T-helper 1 cell treated with Interleukin-12 subunit alpha and Interleukin-12 subunit beta and Interleukin-4 antibody, amounts not matched to agents 30 μg/mL and 1 μg/mL, for 36 hours (primary cell): ENCODE data around the gene SEC61B.
"Not testable (repeated sequence)": the region's sequence is repeated elsewhere in the genome, so short reads cannot be mapped to it uniquely, and the experiment has no call there.

Experiments used
- H3K27ac Mint-ChIP-seq: one replicate; pipeline ENCODE4 v1.8.0; 2021; ENCODE audit warnings: mild to moderate bottlenecking, mixed read lengths
- H3K27me3 Mint-ChIP-seq: one replicate; pipeline ENCODE4 v1.8.0; 2021; ENCODE audit warnings: low read depth, mixed read lengths
- H3K36me3 Mint-ChIP-seq: one replicate; pipeline ENCODE4 v1.8.0; 2021; ENCODE audit warnings: low read depth, mixed read lengths
- H3K4me1 Mint-ChIP-seq: one replicate; pipeline ENCODE4 v1.8.0; 2021; ENCODE audit warnings: low read depth, mixed read lengths
- H3K4me3 Mint-ChIP-seq: one replicate; pipeline ENCODE4 v1.8.0; 2021; ENCODE audit warnings: mild to moderate bottlenecking, moderate library complexity, mixed read lengths
- H3K9me3 Mint-ChIP-seq: one replicate; pipeline ENCODE4 v1.8.0; 2021; ENCODE audit warnings: mixed read lengths

Gene SEC61B

GRCh38 chr9:99237849-99238248 lies 15.8 kb downstream of the SEC61B start:
- not testable (repeated sequence) for H3K4me3 Mint-ChIP-seq, H3K27ac Mint-ChIP-seq, H3K27me3 Mint-ChIP-seq, H3K9me3 Mint-ChIP-seq
- Mint-ChIP-seq H3K4me1 (peaks cover 27% of the 10 kb centered on the region), H3K36me3 (peaks cover 32% of the 10 kb centered on the region)

GRCh38 chr9:99238331-99238730 lies 16.2 kb downstream of the SEC61B start:
- Mint-ChIP-seq H3K4me3 (no peak overlapping the region), H3K27ac (no peak overlapping the region), H3K4me1 (peaks cover 27% of the 10 kb centered on the region), H3K9me3 (no peaks in the 10 kb centered on the region), H3K27me3 (no peaks in the 10 kb centered on the region), H3K36me3 (peaks cover 33% of the 10 kb centered on the region)

- peaks cover 33% of the 10 kb centered on the region for H3K36me3 Mint-ChIP-seq
- H3K4me3 Mint-ChIP-seq: no peak overlapping the region
- peaks cover 26% of the 10 kb centered on the region for H3K4me1 Mint-ChIP-seq
- no peaks in the 10 kb centered on the region for H3K27me3 Mint-ChIP-seq
- H3K9me3 Mint-ChIP-seq: no peaks in the 10 kb centered on the region
- H3K27ac Mint-ChIP-seq: no peak overlapping the region
Measured at GRCh38 chr9:99239341-99240060, 17.4 kb downstream of the SEC61B start.

GRCh38 chr9:99241106-99241505 lies 19.0 kb downstream of the SEC61B start:
- Mint-ChIP-seq H3K4me3 (no peak overlapping the region), H3K36me3 (peaks cover 32% of the 10 kb centered on the region), H3K27me3 (no peaks in the 10 kb centered on the region), H3K27ac (no peak overlapping the region), H3K9me3 (no peaks in the 10 kb centered on the region), H3K4me1 (peaks cover 19% of the 10 kb centered on the region)

GRCh38 chr9:99244344-99245260 lies 22.5 kb downstream of the SEC61B start:
- Mint-ChIP-seq H3K27ac (peak overlapping the region; percentile 0), H3K4me1 (peaks cover 11% of the 10 kb centered on the region), H3K27me3 (no peaks in the 10 kb centered on the region), H3K36me3 (peaks cover 19% of the 10 kb centered on the region), H3K9me3 (peaks cover 4% of the 10 kb centered on the region), H3K4me3 (no peak overlapping the region)

GRCh38 chr9:99249619-99250018 lies 27.5 kb downstream of the SEC61B start:
- peaks cover 2% of the 10 kb centered on the region for H3K36me3 Mint-ChIP-seq
- peaks cover 4% of the 10 kb centered on the region for H3K9me3 Mint-ChIP-seq

GRCh38 chr9:99251157-99251556 lies 29.1 kb downstream of the SEC61B start:
- H3K4me1 Mint-ChIP-seq: peaks cover 27% of the 10 kb centered on the region
- no peaks in the 10 kb centered on the region for H3K27me3 Mint-ChIP-seq
- H3K9me3 Mint-ChIP-seq: peaks cover 4% of the 10 kb centered on the region
- peaks cover 2% of the 10 kb centered on the region for H3K36me3 Mint-ChIP-seq
- no peak overlapping the region for H3K4me3 Mint-ChIP-seq
- no peak overlapping the region for H3K27ac Mint-ChIP-seq

More at GRCh38 chr9:99249619-99250018, 27.5 kb downstream of the SEC61B start:
- Mint-ChIP-seq H3K4me3 (no peak overlapping the region), H3K27ac (peak overlapping the region; percentile 43), H3K27me3 (no peaks in the 10 kb centered on the region), H3K4me1 (peaks cover 26% of the 10 kb centered on the region)

- Mint-ChIP-seq H3K4me3 (peak overlapping the region; percentile 50), H3K9me3 (no peaks in the 10 kb centered on the region), H3K27me3 (peaks cover 3% of the 10 kb centered on the region), H3K4me1 (peaks cover 25% of the 10 kb centered on the region), H3K27ac (peak overlapping the region; percentile 96), H3K36me3 (peaks cover 2% of the 10 kb centered on the region)
Measured at GRCh38 chr9:99253134-99253533, 31.1 kb downstream of the SEC61B start.

- H3K27ac Mint-ChIP-seq: peak overlapping the region; percentile 96
- H3K27me3 Mint-ChIP-seq: peaks cover 3% of the 10 kb centered on the region
- H3K9me3 Mint-ChIP-seq: no peaks in the 10 kb centered on the region
- peaks cover 25% of the 10 kb centered on the region for H3K4me1 Mint-ChIP-seq
- H3K36me3 Mint-ChIP-seq: no peaks in the 10 kb centered on the region
- H3K4me3 Mint-ChIP-seq: peak overlapping the region; percentile 66
Measured at GRCh38 chr9:99253772-99254431, 31.8 kb downstream of the SEC61B start.

GRCh38 chr9:99255651-99256050 lies 33.6 kb downstream of the SEC61B start:
- Mint-ChIP-seq H3K27ac (no peak overlapping the region), H3K4me3 (no peak overlapping the region), H3K27me3 (peaks cover 3% of the 10 kb centered on the region), H3K36me3 (no peaks in the 10 kb centered on the region), H3K9me3 (no peaks in the 10 kb centered on the region), H3K4me1 (peaks cover 29% of the 10 kb centered on the region)

GRCh38 chr9:99257723-99258389 lies 35.8 kb downstream of the SEC61B start:
- Mint-ChIP-seq H3K36me3 (no peaks in the 10 kb centered on the region), H3K27ac (no peak overlapping the region), H3K4me1 (peaks cover 27% of the 10 kb centered on the region)

GRCh38 chr9:99259231-99259918 lies 37.3 kb downstream of the SEC61B start:
- peak overlapping the region; percentile 89 for H3K27ac Mint-ChIP-seq
- H3K4me3 Mint-ChIP-seq: peak overlapping the region; percentile 55
- peaks cover 17% of the 10 kb centered on the region for H3K4me1 Mint-ChIP-seq
- H3K36me3 Mint-ChIP-seq: no peaks in the 10 kb centered on the region
- peaks cover 7% of the 10 kb centered on the region for H3K27me3 Mint-ChIP-seq
- H3K9me3 Mint-ChIP-seq: no peaks in the 10 kb centered on the region

More at GRCh38 chr9:99257723-99258389, 35.8 kb downstream of the SEC61B start:
- H3K9me3 Mint-ChIP-seq: no peaks in the 10 kb centered on the region
- H3K27me3 Mint-ChIP-seq: peaks cover 7% of the 10 kb centered on the region
- H3K4me3 Mint-ChIP-seq: no peak overlapping the region

- no peak overlapping the region for H3K27ac Mint-ChIP-seq
- peaks cover 18% of the 10 kb centered on the region for H3K4me1 Mint-ChIP-seq
- H3K36me3 Mint-ChIP-seq: no peaks in the 10 kb centered on the region
- H3K27me3 Mint-ChIP-seq: peaks cover 4% of the 10 kb centered on the region
- no peak overlapping the region for H3K4me3 Mint-ChIP-seq
- H3K9me3 Mint-ChIP-seq: no peaks in the 10 kb centered on the region
Measured at GRCh38 chr9:99261923-99262322, 39.8 kb downstream of the SEC61B start.
